GM23338 (cell line): ENCODE data around the gene UNC13C. TPM values are rescaled to one million over a fixed set of nuclear protein-coding genes. Genes with fewer than 3 reads are reported as not detected.

Experiments
- ATAC-seq: fragments of 200-7000 bp; cut with Tn5 transposase; 3 replicates; pipeline ENCODE4 v1.9.1; 2020
- DNase-seq: peaks from one replicate; pipeline ENCODE4 v3.0.0-alpha.2; 2015; ENCODE audit warnings: low spot score
- H2AFZ ChIP-seq: fragments of 200-600 bp; sonication (generic); 2 replicates; pipeline ENCODE4 v1.8.0; 2016; ENCODE audit warnings: antibody characterized with exemption, mild to moderate bottlenecking, moderate library complexity
- H3F3A ChIP-seq: fragments of 200-600 bp; sonication (generic); replicated peaks from 2 replicates; pipeline ENCODE4 v1.8.0; 2017; ENCODE audit warnings: antibody characterized with exemption, mixed run types, low read depth
- H3K27ac ChIP-seq: fragments of 200-600 bp; sonication (generic); 2 replicates; pipeline ENCODE4 v1.6.1; 2016; ENCODE audit warnings: low read depth
- H3K27me3 ChIP-seq: fragments of 200-600 bp; sonication (generic); 2 replicates; pipeline ENCODE4 v1.8.0; 2016; ENCODE audit warnings: mild to moderate bottlenecking, mixed run types, moderate library complexity; ENCODE audit not compliant: insufficient read depth
- H3K36me3 ChIP-seq: fragments of 200-600 bp; sonication (generic); 2 replicates; pipeline ENCODE4 v1.8.0; 2016; ENCODE audit warnings: mild to moderate bottlenecking; ENCODE audit not compliant: insufficient read depth
- H3K4me1 ChIP-seq: fragments of 200-600 bp; sonication (generic); 2 replicates; pipeline ENCODE4 v1.8.0; 2016; ENCODE audit warnings: mild to moderate bottlenecking, moderate library complexity; ENCODE audit not compliant: insufficient read depth
- H3K4me2 ChIP-seq: fragments of 200-600 bp; sonication (generic); 2 replicates; pipeline ENCODE4 v1.7.1; 2017; ENCODE audit warnings: mixed run types
- H3K4me3 ChIP-seq: fragments of 200-600 bp; sonication (generic); 2 replicates; pipeline ENCODE4 v1.6.1; 2016; ENCODE audit warnings: mixed run types
- H3K79me2 ChIP-seq: fragments of 200-600 bp; sonication (generic); replicated peaks from 2 replicates; pipeline ENCODE4 v1.8.0; 2017; ENCODE audit warnings: mild to moderate bottlenecking; ENCODE audit not compliant: insufficient read depth
- H3K9me2 ChIP-seq: fragments of 200-600 bp; sonication (generic); 2 replicates; pipeline ENCODE4 v1.8.0; 2017; ENCODE audit not compliant: insufficient read depth
- H4K20me1 ChIP-seq: fragments of 200-600 bp; sonication (generic); replicated peaks from 2 replicates; pipeline ENCODE4 v1.8.0; 2017; ENCODE audit warnings: mild to moderate bottlenecking; ENCODE audit not compliant: insufficient read depth
- H3K27ac Mint-ChIP-seq: 2 replicates; pipeline ENCODE4 v1.8.0; 2020; ENCODE audit warnings: inconsistent platforms, mild to moderate bottlenecking, moderate library complexity, mixed read lengths
- H3K27me3 Mint-ChIP-seq: 3 replicates; pipeline ENCODE4 v1.8.0; 2022; ENCODE audit warnings: low read depth, mild to moderate bottlenecking, moderate library complexity, mixed read lengths, inconsistent platforms; ENCODE audit not compliant: insufficient read depth, poor library complexity
- H3K36me3 Mint-ChIP-seq: 3 replicates; pipeline ENCODE4 v1.8.0; 2021; ENCODE audit warnings: low read depth, mild to moderate bottlenecking, inconsistent platforms, moderate library complexity, mixed read lengths
- H3K4me1 Mint-ChIP-seq: 3 replicates; pipeline ENCODE4 v1.8.0; 2020; ENCODE audit warnings: mild to moderate bottlenecking, inconsistent platforms, mixed read lengths
- H3K4me3 Mint-ChIP-seq: 3 replicates; pipeline ENCODE4 v1.8.0; 2021; ENCODE audit warnings: moderate library complexity, mild to moderate bottlenecking, inconsistent platforms, mixed read lengths
- H3K9me3 Mint-ChIP-seq: 3 replicates; pipeline ENCODE4 v1.8.0; 2020; ENCODE audit warnings: moderate library complexity, mild to moderate bottlenecking, inconsistent platforms, mixed read lengths
- EZH2 ChIP-seq: fragments of 200-600 bp; sonication (generic); IDR thresholded peaks from one replicate; pipeline ENCODE4 v1.8.0; 2017; ENCODE audit warnings: antibody characterized with exemption, mild to moderate bottlenecking, low read depth; ENCODE audit not compliant: unreplicated experiment
- EZH2phosphoT487 ChIP-seq: fragments of 200-600 bp; sonication (generic); IDR thresholded peaks from one replicate; pipeline ENCODE4 v1.8.1; 2018; ENCODE audit warnings: antibody characterized with exemption; ENCODE audit not compliant: unreplicated experiment
- JUNB ChIP-seq: IDR thresholded peaks from one replicate; pipeline ENCODE4 v1.6.1; 2016; ENCODE audit warnings: antibody characterized with exemption; ENCODE audit not compliant: unreplicated experiment
- NANOG ChIP-seq: IDR thresholded peaks from 2 replicates; pipeline ENCODE4 v1.6.1; 2016; ENCODE audit warnings: antibody characterized with exemption, borderline replicate concordance
- polyA plus RNA-seq: library from polyadenylated mRNA; unstranded; fragments of >200 nt; fragmentation: Nextera tagmentation; extraction: Ambion mirVana; gene quantifications from 2 replicates; pipeline ENCODE4 v1.2.1, GENCODE V29; 2016
- total RNA-seq: library from RNA; depleted of rRNA; stranded (reverse); fragments of >200 nt; shearing (Covaris generic); gene quantifications from 2 replicates; pipeline ENCODE4 v1.2.3, GENCODE V29; 2014
- TF ChIP-seq, protein P1 (sequence below): fragments of 250-450 bp; sonication (Bioruptor Pico); IDR thresholded peaks from 2 replicates; pipeline ENCODE4 v1.5.0; 2020; ENCODE audit warnings: mild to moderate bottlenecking, moderate library complexity
- TF ChIP-seq, protein P2 (sequence below): IDR thresholded peaks from one replicate; pipeline ENCODE4 v1.6.1; 2018; ENCODE audit warnings: antibody characterized with exemption; ENCODE audit not compliant: unreplicated experiment

UNC13C gene
- total and polyA plus RNA-seq, 2 experiments from 2014 or later, result 0.03 TPM; not detected in 1

DNA sequence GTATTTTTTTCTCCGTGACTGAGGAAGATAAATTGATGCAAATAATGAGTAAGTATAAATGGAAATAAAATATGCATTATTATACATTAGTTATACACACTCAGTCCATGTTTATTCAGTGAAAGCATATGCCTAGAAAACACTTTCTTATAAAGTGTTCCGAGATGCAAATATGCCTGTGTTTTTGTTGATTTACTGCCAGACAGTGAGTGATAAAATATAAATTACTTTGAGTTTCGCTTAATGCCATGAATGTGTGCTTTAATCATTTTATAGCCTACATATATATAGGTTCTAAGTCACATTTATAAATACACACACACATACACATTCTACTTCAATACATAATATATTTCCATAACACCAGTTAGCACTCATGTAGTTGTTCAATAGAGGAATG, 569.2 kb downstream of the UNC13C start (continued):
- TF ChIP-seq, protein P1, sequence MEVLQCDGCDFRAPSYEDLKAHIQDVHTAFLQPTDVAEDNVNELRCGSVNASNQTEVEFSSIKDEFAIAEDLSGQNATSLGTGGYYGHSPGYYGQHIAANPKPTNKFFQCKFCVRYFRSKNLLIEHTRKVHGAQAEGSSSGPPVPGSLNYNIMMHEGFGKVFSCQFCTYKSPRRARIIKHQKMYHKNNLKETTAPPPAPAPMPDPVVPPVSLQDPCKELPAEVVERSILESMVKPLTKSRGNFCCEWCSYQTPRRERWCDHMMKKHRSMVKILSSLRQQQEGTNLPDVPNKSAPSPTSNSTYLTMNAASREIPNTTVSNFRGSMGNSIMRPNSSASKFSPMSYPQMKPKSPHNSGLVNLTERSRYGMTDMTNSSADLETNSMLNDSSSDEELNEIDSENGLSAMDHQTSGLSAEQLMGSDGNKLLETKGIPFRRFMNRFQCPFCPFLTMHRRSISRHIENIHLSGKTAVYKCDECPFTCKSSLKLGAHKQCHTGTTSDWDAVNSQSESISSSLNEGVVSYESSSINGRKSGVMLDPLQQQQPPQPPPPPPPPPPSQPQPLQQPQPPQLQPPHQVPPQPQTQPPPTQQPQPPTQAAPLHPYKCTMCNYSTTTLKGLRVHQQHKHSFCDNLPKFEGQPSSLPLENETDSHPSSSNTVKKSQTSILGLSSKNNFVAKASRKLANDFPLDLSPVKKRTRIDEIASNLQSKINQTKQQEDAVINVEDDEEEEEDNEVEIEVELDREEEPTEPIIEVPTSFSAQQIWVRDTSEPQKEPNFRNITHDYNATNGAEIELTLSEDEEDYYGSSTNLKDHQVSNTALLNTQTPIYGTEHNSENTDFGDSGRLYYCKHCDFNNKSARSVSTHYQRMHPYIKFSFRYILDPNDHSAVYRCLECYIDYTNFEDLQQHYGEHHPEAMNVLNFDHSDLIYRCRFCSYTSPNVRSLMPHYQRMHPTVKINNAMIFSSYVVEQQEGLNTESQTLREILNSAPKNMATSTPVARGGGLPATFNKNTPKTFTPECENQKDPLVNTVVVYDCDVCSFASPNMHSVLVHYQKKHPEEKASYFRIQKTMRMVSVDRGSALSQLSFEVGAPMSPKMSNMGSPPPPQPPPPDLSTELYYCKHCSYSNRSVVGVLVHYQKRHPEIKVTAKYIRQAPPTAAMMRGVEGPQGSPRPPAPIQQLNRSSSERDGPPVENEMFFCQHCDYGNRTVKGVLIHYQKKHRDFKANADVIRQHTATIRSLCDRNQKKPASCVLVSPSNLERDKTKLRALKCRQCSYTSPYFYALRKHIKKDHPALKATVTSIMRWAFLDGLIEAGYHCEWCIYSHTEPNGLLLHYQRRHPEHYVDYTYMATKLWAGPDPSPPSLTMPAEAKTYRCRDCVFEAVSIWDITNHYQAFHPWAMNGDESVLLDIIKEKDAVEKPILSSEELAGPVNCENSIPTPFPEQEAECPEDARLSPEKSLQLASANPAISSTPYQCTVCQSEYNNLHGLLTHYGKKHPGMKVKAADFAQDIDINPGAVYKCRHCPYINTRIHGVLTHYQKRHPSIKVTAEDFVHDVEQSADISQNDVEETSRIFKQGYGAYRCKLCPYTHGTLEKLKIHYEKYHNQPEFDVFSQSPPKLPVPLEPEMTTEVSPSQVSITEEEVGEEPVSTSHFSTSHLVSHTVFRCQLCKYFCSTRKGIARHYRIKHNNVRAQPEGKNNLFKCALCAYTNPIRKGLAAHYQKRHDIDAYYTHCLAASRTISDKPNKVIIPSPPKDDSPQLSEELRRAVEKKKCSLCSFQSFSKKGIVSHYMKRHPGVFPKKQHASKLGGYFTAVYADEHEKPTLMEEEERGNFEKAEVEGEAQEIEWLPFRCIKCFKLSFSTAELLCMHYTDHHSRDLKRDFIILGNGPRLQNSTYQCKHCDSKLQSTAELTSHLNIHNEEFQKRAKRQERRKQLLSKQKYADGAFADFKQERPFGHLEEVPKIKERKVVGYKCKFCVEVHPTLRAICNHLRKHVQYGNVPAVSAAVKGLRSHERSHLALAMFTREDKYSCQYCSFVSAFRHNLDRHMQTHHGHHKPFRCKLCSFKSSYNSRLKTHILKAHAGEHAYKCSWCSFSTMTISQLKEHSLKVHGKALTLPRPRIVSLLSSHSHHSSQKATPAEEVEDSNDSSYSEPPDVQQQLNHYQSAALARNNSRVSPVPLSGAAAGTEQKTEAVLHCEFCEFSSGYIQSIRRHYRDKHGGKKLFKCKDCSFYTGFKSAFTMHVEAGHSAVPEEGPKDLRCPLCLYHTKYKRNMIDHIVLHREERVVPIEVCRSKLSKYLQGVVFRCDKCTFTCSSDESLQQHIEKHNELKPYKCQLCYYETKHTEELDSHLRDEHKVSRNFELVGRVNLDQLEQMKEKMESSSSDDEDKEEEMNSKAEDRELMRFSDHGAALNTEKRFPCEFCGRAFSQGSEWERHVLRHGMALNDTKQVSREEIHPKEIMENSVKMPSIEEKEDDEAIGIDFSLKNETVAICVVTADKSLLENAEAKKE (CRISPR knock-in tag), result no peak
- no peak for TF ChIP-seq EZH2phosphoT487

GRCh38 chr15:54550954-54551353, 572.7 kb downstream of the UNC13C start:
- Mint-ChIP-seq H3K9me3 (peaks cover 4% of the 10 kb centered on the region; the same call in 2 of the 3 replicates), H3K4me3 (no peak overlapping the region), H3K4me1 (no peaks in the 10 kb centered on the region), H3K27me3 (no peaks in the 10 kb centered on the region), H3K27ac (no peak overlapping the region), H3K36me3 (no peaks in the 10 kb centered on the region)
- no peak for ATAC-seq
- Histone ChIP-seq H2AFZ (no peak overlapping the region), H3K4me2 (no peak overlapping the region), H3K27ac (no peak overlapping the region), H3K36me3 (0 out of 2 replicates have a peak, but pooled peaks cover 3% of the 10 kb centered on the region), H3F3A (no peaks in the 10 kb centered on the region), H4K20me1 (no peaks in the 10 kb centered on the region), H3K4me1 (no peaks in the 10 kb centered on the region), H3K27me3 (no peaks in the 10 kb centered on the region), H3K4me3 (no peak overlapping the region), H3K79me2 (no peaks in the 10 kb centered on the region), H3K9me2 (no peaks in the 10 kb centered on the region)
- no peak for DNase-seq
- TF ChIP-seq NANOG, result no peak
- no peak for TF ChIP-seq EZH2
- TF ChIP-seq EZH2phosphoT487, result no peak
- TF ChIP-seq, protein P2, sequence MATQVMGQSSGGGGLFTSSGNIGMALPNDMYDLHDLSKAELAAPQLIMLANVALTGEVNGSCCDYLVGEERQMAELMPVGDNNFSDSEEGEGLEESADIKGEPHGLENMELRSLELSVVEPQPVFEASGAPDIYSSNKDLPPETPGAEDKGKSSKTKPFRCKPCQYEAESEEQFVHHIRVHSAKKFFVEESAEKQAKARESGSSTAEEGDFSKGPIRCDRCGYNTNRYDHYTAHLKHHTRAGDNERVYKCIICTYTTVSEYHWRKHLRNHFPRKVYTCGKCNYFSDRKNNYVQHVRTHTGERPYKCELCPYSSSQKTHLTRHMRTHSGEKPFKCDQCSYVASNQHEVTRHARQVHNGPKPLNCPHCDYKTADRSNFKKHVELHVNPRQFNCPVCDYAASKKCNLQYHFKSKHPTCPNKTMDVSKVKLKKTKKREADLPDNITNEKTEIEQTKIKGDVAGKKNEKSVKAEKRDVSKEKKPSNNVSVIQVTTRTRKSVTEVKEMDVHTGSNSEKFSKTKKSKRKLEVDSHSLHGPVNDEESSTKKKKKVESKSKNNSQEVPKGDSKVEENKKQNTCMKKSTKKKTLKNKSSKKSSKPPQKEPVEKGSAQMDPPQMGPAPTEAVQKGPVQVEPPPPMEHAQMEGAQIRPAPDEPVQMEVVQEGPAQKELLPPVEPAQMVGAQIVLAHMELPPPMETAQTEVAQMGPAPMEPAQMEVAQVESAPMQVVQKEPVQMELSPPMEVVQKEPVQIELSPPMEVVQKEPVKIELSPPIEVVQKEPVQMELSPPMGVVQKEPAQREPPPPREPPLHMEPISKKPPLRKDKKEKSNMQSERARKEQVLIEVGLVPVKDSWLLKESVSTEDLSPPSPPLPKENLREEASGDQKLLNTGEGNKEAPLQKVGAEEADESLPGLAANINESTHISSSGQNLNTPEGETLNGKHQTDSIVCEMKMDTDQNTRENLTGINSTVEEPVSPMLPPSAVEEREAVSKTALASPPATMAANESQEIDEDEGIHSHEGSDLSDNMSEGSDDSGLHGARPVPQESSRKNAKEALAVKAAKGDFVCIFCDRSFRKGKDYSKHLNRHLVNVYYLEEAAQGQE, result no peak
- no peak for TF ChIP-seq JUNB
- TF ChIP-seq, protein P1 (CRISPR knock-in tag), result no peak
